Measurements from ENCODE around the gene SORL1.

Gene SORL1

DNA sequence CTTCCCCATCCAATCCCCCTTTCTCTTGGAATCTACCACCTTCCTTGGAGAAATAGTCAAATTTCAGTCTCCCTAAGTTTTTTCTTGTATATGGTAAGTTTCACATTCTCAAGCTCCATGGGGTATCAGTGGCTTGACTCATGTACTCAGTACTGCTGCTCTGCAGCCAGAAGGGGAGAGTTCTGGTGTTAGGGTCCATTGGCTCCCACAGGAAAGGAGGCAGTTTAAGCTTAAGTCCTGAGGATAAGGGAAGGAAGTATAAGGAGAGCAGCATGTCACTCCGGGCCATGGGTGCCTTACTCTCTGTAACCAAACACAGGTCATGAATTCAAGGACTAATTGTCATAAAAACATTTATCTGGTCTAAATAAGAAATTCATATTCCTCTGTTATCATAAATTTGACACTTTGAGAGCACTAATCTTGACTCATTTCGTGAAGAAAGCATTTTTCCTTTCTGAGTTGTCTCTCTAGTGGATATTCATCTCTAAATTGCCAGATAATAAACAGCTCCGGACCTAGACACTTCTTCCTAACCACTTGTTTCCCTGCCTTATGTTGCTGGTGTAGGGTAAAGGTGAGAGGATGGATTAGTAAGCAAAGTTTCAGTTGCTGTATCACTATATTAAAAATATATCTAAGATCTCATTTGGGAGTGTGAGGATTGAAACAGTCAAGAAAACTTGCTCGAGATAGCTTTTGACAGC lies 20.1 kb upstream of the SORL1 start:
- DNase-seq, result no peak

DNA sequence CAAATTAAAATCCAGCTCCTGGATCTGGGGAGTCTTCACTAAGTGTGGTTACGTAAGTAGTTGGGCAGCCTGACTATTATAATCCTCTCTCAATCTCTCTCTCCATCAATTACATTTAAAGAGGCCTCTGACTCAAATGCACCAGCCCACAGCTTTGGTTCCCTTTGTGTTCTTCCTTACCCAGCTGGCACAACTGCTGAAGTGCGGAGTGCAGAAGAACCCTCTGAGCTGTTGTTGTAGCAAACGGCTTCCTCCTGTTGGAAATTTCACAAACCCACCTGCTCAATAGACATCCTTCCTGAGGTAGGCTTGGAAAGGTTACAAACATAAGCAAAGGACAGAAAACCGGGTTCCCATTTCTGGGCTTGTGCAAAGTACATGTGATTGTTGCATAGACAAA lies 17.0 kb upstream of the SORL1 start:
- no peak for DNase-seq

DNA sequence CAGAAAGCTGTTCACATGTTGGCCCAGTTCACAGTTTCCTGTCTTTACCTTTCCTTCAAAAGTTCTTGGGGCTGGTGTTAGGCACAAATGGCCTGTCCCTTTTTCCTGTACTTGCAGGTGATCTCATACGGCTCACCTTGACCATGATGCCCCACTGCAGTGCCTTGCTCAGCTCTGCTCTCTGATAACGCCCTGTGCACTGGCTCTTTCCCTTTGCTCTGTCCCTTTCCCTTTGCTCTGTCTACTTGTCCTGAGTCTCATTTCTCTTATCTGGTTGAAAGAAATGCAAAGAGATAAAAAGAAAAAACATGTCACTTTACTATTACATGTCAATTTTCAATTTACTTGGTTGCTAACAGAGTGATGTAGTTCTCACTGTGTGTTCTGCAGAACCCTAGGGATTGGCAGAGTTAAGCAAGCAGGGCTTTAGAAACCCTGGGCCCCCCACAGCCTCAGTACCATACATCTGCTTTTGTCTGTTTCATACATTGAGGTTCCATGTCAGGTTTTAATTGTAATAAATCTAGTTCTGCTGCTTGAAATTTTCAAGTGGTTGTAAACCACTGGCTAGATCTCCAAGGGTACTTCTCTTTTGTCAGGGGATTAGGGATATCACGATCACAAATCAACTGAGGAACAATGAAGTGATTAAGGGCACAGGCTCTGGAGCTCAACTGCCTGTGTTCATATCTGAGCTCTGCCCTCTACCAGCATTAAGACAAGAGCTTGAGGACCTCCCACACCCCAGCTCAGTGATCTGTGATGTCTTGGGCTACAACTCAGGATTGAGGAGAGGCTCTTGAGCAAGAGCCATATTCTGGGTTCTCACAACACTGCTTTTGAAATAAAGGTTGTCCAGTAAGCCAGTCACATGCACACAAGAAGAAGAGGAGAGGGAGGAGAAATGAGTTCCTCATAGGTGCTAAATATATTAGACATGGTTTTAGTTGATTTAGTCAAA lies 16.3 kb upstream of the SORL1 start:
- DNase-seq, result no peak

DNA sequence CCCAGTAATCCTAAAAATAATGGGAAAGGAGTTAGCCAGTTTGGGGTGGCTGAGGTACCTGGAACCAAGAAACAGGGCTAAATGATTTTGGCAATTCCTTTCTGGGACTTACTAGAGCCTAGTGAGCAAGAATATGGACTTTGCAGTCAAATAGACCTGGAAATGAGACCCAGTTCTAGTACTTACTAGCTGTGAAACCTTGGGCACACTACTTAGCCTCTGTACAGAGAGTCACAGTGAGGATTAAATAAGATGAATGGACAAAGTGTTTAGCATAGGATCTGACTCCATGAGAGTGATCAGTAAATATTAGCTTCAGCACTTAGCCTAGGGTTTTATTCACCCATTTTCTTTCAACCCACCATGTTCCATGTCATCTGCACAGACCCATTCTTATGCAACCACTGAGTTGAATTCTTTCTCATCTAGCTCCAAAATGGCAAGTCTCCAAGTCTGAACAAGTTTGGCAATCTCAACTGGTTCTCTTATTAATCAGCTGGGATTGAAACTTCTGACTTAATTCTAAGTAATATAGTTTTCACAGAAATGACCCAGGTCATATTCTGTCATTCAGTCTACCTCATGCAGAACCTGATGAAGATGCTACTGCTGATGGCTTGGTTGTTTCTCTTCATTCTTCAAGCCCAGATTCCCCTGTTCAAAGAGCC lies 15.0 kb upstream of the SORL1 start:
- no peak for DNase-seq

DNA sequence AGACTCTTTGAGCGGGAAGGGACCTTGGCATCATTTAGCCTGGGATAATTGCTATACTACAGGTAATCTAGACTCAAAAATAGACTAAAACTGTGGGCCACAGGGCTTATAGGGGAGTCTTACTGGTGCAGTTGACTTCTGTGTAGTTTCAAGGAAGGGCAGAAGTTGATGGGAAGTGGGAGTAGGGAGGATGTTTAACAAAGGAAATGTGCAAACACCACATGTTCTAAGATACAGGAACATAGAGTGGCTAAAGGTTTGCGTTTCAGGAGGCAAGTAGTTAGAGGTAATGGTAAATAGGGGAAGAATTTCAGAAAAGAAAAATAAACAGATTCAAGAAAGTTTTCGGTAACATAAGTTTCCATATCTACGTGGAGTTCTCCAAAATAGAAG lies 14.4 kb upstream of the SORL1 start:
- no peak for DNase-seq

DNA sequence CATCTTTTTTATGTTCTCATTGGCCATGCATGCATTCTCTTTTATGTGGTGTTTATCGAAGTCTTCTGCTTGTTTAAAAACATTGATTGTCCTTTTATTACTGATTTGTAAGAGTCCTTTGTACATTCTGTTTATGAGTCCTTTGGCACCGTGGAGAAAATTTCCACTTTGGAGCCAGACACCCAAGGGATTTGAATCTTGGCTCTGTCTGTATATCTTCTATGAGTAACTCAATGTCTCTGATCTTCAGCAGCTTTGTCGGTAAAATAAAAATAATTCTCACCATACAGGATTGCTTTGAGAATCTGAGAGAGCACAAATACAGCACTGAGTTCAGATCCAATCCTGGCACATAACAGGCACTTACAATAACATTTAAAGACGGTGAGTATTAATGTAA lies 12.8 kb upstream of the SORL1 start:
- no peak for DNase-seq

DNA sequence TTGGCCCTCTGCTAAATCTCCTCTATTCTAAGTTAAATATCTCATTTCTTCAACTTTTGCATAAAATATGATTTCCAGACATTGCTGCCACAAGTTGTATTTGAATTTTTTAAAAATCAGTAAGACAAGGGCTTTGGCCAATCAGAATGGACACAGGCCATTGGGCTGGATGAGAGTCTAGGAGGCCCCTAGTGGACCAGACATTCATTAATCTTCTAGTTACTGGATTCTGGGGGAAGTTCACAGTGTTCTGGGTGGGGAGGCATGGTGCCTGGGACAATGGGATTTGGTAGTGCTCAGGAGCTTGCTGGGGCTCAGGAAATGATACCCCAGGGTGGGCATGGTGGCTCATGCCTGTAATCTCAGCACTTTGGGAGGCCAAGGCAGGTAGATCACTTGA lies 12.4 kb upstream of the SORL1 start:
- DNase-seq, result no peak

DNA sequence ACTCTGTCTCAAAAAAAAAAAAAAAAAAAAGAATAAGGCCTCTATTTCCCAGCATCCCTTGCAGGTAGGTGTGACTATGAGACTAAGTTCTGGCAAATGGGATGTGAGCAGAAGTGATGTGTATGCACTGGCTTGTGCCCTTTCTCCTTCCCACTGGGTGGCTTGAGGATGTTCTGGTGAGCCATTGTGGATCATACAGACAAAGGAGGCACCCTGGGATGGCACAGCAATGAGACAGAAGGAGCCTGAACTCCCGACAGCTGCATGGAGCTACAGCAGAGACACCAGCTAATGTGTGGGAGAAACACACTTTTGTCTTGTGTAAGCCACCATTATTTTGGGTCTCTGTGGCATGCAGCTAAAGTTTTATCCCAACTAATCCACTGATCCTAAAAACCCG lies 10.6 kb upstream of the SORL1 start:
- DNase-seq, result no peak

DNA sequence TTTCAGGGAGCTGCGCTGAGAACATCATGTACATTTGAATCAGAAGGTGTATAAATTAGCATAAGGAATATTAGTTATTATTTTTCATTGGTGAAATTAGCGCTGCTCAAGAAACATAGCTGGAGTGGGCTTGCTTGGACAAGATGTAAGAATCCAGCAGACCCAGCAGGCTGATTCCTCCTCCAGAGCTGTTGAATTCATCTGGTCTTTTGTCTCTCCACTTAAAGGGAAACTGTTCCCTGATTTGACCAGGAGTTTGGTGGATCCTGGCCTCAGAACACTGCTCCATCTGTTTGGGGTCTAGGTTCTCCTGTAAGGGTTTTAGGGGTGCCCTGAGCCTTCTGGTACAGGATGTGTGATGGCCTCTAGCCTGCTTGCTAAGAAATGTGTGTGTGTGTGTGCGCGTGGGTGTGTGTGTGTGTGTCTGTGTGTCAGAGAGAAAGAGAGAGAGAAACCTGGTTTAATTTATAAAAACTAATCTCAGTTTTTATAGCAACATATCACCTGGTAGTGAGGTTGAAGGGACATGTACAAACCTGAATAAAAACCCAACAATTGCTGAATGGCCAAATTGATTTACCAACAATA lies 8.3 kb upstream of the SORL1 start:
- no peak for DNase-seq

DNA sequence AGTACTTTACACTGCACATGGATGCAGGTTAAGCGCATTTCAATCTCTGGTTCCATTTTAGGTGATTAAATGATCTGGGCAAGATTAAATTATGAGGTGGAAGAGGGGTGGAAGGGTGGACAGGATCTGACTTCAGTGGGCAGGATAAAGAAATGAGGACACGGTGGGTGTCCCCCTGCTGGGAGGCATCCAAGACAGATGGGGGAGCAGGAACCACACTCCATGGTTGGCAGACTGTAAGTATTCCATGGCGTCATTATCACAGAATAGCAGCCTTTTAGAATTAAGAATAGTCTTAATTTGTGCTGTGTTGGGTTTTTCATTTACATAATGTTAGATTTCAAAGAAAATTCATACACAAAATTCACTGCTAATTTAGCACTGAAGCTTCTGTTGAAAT lies 7.6 kb upstream of the SORL1 start:
- no peak for DNase-seq

DNA sequence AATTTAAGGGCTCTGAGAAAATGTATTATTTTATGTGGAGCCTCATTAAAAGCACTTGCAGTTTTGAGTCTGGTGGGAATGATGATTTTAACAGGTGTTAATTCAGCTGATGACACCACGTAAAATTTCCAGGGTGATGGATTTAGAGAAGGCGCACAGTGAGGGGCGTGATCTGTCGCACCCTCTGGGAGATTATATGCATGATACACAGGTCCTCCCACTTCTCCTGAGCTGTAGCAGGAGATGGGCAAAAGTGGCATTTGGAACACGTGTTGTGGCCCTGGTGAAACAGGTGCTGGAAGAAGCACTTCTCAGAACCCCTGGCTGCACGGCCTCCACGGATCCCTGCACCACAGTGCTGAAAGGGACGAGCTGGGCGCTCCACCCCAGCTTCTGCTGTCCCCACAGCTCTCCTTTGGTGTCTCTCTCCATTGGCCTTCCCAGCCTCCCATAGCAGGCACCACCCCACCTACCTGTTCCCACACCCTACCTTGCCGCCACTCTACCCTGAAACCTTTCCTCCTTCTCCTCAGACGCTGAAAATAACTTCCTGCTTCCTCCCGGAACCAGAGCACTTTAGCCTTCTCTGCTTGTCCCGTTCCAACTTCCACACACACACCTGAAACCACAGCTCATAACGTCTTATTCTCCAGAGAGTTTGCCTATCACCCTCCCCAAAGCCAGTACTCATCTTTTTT lies 6.9 kb upstream of the SORL1 start:
- no peak for DNase-seq

DNA sequence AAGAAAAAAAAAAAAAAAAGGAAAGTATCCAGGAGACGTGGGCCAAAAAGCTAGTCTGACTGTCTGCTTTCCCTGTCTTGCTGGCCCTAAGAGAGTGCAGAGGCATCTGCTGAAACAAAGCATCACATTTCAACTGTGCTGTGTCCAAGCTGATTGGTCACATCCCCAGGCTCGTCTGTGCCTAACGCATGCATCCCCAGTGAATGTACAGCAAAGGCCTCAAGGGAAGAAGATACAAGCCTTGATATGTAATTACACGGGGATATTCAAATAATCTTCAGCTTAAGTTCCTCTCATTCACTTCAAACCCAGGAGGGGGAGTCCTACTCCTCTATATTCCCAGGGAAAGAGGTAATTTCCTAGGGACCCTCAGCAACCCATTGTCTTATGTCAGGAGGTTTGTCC lies 5.4 kb upstream of the SORL1 start:
- no peak for DNase-seq

DNA sequence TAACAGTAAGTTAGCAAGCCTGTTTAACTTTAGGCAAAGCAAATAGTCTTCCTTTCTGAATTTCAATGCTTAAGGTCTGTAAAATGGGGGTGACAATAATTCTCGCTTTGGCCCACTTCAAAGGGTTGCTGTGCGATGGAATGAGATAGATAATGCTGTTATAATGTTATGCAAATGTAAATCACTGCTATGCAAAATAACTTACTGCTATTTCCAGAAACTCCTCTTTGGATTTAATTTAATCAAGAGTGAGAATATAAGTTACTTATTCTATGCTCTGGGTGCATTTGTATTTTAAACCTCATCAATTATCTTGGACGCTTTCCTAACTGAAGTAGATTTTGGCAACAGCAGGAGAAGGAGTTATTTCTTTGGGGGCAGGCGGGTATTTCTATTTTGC lies 4.1 kb upstream of the SORL1 start:
- no peak for DNase-seq

DNA sequence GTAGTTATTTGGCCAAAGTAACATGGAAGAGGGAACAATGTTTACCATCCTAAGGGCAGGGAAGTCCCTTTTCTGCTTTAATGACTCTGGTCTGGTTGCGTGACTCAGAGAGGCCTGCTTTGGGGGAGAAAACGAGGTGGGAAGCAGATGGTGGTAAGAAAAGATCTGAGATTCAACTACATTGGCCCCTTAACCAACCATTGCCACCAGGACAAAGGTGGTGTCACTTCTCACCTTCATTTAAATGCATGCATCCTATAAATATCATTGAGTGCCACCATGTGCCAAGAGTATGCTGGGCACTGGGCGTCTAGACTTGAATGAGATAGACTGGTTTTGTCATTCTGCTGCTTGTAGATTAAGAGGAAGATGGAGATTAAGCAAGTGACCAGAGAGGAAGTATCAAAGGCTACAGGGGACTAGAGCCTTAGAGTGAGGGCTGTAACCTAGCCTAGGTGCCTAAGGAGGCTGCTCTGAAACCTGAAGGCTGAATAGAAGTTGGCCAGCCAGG lies 3.6 kb upstream of the SORL1 start:
- no peak for DNase-seq

DNA sequence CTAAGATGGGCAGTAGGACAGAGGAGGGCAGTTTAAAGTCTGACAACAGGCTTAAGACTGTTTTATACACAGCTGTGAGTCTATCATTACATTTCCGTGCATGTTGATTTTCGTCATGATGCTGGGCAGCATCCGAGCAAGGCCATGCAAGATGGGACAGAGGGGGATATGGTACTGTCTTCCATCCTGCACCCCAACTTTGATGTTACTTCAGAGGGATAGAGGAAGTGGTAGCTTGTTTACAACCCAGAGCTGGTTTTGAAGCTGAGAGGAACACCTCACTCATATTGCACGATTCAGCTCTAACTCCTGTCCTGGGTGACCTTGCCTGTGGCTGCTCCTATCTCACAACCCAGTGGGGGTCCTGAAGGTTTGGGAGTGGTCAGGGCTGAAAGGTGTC lies 3.0 kb upstream of the SORL1 start:
- DNase-seq, result peak; percentile 60

DNA sequence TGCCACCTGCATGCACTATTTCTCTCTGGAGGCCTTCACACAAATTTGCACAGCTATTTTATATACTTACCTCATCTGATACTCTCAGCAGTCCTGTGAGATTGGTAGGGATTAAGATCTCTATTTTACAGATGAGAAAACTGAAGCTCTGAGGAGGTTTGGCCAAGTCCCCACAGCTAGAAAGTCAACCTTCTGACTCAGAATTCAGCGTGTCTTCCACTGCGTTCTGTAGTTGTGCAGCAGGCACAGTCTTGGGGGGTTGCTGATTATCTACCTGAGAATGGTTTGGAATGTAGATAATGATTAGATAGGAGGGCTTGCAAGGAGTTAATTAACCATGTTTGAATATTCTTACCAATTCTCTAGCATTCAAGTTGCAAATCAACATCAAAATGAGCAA lies 2.5 kb upstream of the SORL1 start:
- no peak for DNase-seq

DNA sequence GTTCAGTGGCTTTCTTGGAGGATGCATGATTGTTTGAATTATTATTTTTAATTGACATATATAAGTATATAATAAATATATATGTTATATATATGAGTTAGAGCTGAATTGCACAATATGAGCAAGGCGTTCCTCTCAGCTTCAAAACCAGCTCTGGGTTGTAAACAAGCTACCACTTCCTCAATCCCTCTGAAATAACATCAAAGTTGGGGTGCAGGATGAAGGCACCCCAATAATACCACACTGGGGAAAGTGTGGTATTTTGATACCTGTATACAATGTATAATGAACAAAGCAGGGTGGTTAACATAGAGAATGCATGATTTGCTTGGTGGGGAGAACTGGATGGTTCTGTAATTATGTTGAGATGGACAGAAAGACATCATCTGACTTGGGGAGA lies 1.7 kb upstream of the SORL1 start:
- peak; percentile 46 for DNase-seq

DNA sequence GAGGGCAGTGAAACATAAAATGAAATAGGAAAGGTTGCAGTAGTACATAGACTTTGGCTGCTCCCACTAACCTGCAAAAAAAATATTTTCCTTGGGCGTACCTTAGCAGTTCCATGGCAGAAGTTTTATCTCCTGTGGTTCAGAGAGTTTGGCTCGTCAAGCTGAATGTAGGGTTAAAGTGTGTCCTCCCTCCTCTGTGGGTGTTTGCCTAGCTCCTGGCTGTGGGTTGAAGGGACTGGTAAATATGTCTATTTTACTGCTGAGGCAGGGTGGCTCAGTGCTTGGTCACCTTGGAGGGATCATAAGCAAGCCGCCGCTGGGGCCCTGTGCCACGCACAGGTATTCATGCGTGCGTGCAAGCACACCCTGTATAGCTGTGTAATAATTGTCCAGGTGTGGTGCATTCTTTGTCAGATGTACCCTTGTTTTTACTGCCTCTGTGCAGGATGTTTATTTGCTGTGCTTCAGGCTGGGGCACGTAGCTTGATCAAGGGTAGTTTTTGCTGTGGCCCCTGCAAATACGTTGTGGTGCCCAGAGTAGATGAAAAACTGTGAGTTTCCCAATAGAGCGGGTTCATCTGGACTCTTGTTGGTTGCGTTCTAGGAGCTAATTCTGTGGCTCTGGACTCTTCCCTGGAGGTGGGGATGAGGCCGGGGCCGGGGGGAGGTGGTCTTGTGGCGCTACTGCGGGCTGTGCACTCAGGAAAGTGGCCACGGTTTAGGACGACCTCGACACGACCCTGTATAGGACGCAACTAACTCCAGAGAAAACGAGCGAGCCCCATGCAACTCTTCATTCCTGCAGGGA lies 732 bp upstream of the SORL1 start:
- DNase-seq, result no peak

DNA sequence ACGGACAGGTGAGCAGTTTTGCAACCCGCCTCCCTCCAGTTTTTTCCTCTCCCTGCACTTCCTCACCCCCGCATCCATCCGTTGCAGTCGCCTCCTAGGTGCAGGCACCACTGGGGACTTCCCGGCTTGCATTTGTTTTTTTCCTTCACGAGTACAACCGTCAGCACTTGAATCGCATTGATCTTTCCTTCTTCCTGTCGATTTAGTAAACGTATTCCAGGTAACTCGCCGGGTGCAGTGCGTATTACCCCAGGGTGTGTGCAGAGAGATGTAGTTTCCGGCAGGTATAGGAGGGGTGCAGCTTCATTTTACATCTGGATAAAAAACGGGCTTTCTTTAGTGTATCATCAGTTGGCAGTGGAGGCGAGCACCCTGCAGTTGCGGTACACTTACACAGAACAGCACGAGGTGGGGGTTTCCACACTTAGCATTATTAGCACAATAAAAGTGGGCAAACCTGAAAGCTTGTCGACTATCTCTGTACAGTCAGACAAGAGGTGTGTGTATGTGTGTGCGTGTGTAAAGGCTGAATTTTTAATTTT lies 566 bp downstream of the SORL1 start, which contains the start of gene SORL1-AS1:
SORL1-AS1 (minus strand) TSS at position 359 of the 542 bp plus-strand sequence.
- peak; percentile 69 for DNase-seq

DNA sequence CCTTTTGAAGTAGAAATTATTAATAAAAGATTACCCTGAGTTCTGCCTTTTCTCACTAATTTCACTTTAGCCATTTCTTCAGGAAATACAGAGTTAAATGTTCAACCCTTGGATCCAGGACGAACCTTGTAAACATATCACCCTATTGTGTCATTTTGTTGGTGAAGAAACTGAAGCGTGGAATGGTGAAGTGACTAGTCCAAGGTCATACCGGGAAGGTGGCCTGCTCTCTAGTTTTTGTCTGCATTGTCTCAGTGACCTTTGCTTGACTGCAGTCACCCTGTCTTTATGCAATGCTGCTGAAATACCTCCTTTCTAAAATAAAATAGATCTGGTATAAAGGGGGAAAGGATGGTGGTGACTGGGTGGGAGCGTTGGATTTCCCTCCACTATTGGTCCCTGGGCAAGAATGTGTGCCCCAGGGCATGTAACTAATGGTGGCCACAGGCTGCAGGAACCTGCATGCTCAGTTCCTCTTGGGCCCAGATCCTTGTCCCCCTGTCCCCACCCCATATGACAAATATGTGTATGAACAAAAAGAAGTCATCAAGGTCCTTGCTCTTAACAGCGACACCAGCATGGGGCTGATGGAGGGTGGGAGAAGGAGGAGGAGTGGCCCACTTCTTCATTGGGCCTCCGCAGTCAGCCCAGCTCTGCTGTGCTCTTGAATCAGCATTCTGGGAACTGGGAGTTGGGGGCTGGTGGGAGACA lies 1.6 kb downstream of the SORL1 start:
- DNase-seq, result no peak

Measured in central memory CD4-positive, alpha-beta T cell (primary cell).